Mammary epithelial cell (primary cell): ENCODE measurements around the gene SSTR5.

ENCODE experiments used
- CTCF ChIP-seq, 2 donors: IDR thresholded peaks in 1 of 2; conservative IDR thresholded peaks in 1 of 2; 2 replicates each; pipeline ENCODE4 v1.5.1; 2011 to 2012; ENCODE audit warnings: inconsistent platforms in 2 of 2, low read length in 2 of 2, mild to moderate bottlenecking in 2 of 2, control low read depth in 1 of 2, low read depth in 1 of 2; ENCODE audit not compliant: insufficient read depth in 1 of 2; ENCODE audit errors: extremely low read depth in 1 of 2
- EZH2 ChIP-seq: IDR thresholded peaks from 2 replicates; pipeline ENCODE4 v1.6.1; 2012; ENCODE audit warnings: low read length, inconsistent platforms, borderline replicate concordance

- TF ChIP-seq CTCF (conservative IDR thresholded peaks at IDR 0.05 in 1 of 2, IDR thresholded peaks at IDR 0.05 in 1 of 2; ENCODE audit: extremely low read depth in 1 of 2, insufficient read depth in 1 of 2, low read depth in 1 of 2, low read length in 2 of 2), result no peak
- TF ChIP-seq EZH2, result no peak
These were observed 23.9 kb downstream of the SSTR5 start, which contains the start of gene C1QTNF8 for GRCh38 chr16:1096169-1097082.
